Measurements from ENCODE around the gene NRK. TPM values are rescaled to one million over a fixed set of nuclear protein-coding genes. Genes with fewer than 3 reads are reported as not detected.

The NRK gene
- total RNA-seq, 3 donors from 2014 or later: 0.16 to 2.6 (median 0.66) TPM

DNA sequence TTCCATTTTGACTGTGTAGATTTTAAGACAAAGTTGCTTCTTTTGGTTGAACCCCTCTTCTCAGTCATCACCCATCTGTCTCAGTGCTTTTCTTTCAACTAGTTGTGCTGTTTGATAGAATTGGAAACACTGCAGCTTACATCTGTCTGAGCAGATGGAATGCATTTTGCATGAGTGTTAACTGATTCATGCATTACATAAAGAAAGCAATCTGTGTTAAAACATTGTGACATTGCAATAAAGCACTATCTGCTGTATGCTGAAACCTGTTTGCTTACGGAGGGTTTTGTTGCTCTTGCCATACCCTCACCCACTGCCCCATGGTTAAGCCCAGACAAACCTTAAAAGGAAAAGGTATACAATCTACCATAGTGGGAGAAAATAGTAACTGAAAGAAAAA, 47.4 kb downstream of the NRK start:
- intact Hi-C loops (cut with DNase I; ENCODE audit: low total_unique reads): no loop called here
- TF ChIP-seq POLR2AphosphoS5 (IDR thresholded peaks at IDR 0.05): no peak
- TF ChIP-seq, protein P1, sequence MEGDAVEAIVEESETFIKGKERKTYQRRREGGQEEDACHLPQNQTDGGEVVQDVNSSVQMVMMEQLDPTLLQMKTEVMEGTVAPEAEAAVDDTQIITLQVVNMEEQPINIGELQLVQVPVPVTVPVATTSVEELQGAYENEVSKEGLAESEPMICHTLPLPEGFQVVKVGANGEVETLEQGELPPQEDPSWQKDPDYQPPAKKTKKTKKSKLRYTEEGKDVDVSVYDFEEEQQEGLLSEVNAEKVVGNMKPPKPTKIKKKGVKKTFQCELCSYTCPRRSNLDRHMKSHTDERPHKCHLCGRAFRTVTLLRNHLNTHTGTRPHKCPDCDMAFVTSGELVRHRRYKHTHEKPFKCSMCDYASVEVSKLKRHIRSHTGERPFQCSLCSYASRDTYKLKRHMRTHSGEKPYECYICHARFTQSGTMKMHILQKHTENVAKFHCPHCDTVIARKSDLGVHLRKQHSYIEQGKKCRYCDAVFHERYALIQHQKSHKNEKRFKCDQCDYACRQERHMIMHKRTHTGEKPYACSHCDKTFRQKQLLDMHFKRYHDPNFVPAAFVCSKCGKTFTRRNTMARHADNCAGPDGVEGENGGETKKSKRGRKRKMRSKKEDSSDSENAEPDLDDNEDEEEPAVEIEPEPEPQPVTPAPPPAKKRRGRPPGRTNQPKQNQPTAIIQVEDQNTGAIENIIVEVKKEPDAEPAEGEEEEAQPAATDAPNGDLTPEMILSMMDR (IDR thresholded peaks at IDR 0.05): no peak
- no peak for TF ChIP-seq POLR2A (IDR thresholded peaks at IDR 0.05)
- no peak overlapping the region for H3K27ac ChIP-seq

GRCh38 chrX:105870445-105870844, 48.1 kb downstream of the NRK start:
- Histone ChIP-seq H3K27me3 (peaks cover 0 to 47% of the 10 kb centered on the region in 2 donors), H3K27ac (no peak overlapping the region), H3K9me3 (no peaks in the 10 kb centered on the region), H3K36me3 (no peaks in the 10 kb centered on the region), H3K4me3 (no peak overlapping the region), H3K4me1 (no peaks in the 10 kb centered on the region)
- intact Hi-C loops (cut with DNase I; ENCODE audit: low total_unique reads): no loop called here
- DNase-seq (ENCODE audit: low spot score in 2 of 2): no peak
- no peak for TF ChIP-seq POLR2AphosphoS5 (IDR thresholded peaks at IDR 0.05)
- TF ChIP-seq, protein P1 (IDR thresholded peaks at IDR 0.05): no peak
- TF ChIP-seq POLR2A (IDR thresholded peaks at IDR 0.05): no peak

More for the DNA sequence above, 47.4 kb downstream of the NRK start:
- peaks cover 0 to 54% of the 10 kb centered on the region in 2 donors for H3K27me3 ChIP-seq
- no peaks in the 10 kb centered on the region for H3K36me3 ChIP-seq
- no peak overlapping the region for H3K4me3 ChIP-seq
- no peaks in the 10 kb centered on the region for H3K9me3 ChIP-seq
- no peak for DNase-seq (ENCODE audit: low spot score in 2 of 2)
- H3K4me1 ChIP-seq: no peaks in the 10 kb centered on the region

DNA sequence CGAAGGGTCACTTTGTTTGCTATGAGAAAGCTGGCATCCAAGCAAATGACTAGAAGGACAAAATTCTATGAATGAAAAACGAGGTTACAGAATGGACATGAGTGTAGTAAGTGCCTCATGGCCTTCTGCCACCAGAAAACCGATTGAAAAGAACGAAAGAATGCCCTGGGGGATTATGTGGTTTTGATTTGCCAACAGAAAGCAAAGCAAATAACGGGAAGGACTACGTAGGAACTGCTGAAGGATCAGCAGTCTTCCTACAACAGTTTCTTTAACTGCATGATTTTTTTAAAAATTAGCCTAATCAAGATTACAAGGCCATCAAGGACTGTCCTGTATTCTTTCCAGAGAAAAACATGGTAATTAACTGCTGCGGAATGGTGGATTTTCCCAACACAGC, 50.6 kb downstream of the NRK start:
- no peak overlapping the region for H3K4me3 ChIP-seq

GRCh38 chrX:105874790-105875189, 52.5 kb downstream of the NRK start:
- no peaks in the 10 kb centered on the region for H3K9me3 ChIP-seq
- no peak overlapping the region for H3K27ac ChIP-seq
- H3K4me3 ChIP-seq: no peak overlapping the region
- intact Hi-C loops (cut with DNase I; ENCODE audit: low total_unique reads): no loop called here
- peaks cover 0 to 32% of the 10 kb centered on the region in 2 donors for H3K27me3 ChIP-seq
- H3K4me1 ChIP-seq: no peaks in the 10 kb centered on the region
- TF ChIP-seq POLR2A (IDR thresholded peaks at IDR 0.05) (no peak), POLR2AphosphoS5 (IDR thresholded peaks at IDR 0.05) (no peak)
- TF ChIP-seq, protein P1 (IDR thresholded peaks at IDR 0.05): no peak
- no peak for DNase-seq (ENCODE audit: low spot score in 2 of 2)
- H3K36me3 ChIP-seq: no peaks in the 10 kb centered on the region

More for the DNA sequence above, 50.6 kb downstream of the NRK start:
- TF ChIP-seq POLR2AphosphoS5 (IDR thresholded peaks at IDR 0.05): no peak
- TF ChIP-seq, protein P1 (IDR thresholded peaks at IDR 0.05): no peak
- TF ChIP-seq POLR2A (IDR thresholded peaks at IDR 0.05): no peak
- Histone ChIP-seq H3K27me3 (peaks cover 0 to 41% of the 10 kb centered on the region in 2 donors), H3K9me3 (no peaks in the 10 kb centered on the region), H3K27ac (no peak overlapping the region), H3K36me3 (no peaks in the 10 kb centered on the region), H3K4me1 (no peaks in the 10 kb centered on the region)
- intact Hi-C loops (cut with DNase I; ENCODE audit: low total_unique reads): no loop called here
- no peak for DNase-seq (ENCODE audit: low spot score in 2 of 2)

GRCh38 chrX:105876658-105877057, 54.3 kb downstream of the NRK start:
- intact Hi-C loops (cut with DNase I; ENCODE audit: low total_unique reads): no loop called here
- Histone ChIP-seq H3K27me3 (peaks cover 0 to 26% of the 10 kb centered on the region in 2 donors), H3K27ac (no peak overlapping the region), H3K9me3 (no peaks in the 10 kb centered on the region), H3K36me3 (no peaks in the 10 kb centered on the region), H3K4me1 (no peaks in the 10 kb centered on the region), H3K4me3 (no peak overlapping the region)
- TF ChIP-seq, protein P1 (IDR thresholded peaks at IDR 0.05): no peak
- TF ChIP-seq POLR2AphosphoS5 (IDR thresholded peaks at IDR 0.05): no peak
- no peak for DNase-seq (ENCODE audit: low spot score in 2 of 2)

Data from breast epithelium (tissue), 4 donors.